ENCODE data around the gene TSSC4. TPM values are rescaled to one million over a fixed set of nuclear protein-coding genes. Genes with fewer than 3 reads are reported as not detected.

TSSC4 gene
- total RNA-seq, 1 experiment from 2014 or later = 128 TPM

DNA sequence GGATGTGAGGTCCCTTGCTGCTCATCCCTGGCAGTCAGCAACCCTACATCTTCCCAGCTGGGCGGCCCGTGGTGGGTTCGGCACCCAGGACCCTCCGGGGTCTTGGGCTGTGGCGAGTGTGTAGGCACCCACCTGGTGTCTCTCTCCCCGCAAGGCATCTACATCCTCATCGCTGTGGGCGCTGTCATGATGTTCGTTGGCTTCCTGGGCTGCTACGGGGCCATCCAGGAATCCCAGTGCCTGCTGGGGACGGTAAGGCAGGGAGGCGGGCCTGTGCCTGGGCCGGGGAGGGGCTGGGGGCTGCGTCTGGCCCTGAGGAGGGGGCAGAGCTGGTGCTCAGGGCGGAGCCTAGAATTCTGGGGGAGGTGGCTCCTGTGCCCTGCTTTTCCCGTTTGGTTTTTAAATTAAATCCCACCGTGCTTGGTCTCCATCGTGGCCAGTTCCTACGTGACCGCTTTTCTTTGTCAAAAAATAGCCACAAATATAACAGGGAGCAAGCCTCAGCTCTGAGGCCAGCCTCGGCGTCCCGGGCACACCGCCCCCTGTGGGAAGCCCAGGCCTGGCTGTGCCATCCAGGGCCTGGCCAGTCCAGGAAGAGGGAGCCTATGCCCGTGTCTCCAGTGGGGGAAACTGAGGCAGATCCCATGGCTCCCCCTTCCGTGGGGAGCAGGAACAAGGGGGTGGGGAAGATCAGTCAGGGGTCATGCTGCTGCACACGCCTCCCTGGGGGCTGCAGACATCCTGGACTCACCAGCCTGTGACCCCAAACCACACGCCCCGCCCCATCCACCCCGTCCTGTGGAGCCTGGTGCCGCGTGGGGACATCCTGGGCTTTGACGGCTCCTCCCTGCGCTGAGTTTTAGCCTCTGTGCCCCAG is 6.4 kb upstream of the TSSC4 start:
- H3K27ac ChIP-seq = no peak overlapping the region
- H3K27me3 ChIP-seq (replicated peaks) = no peaks in the 10 kb centered on the region
- H3K4me1 ChIP-seq (replicated peaks) = peaks cover 28% of the 10 kb centered on the region
- H3K4me3 ChIP-seq = no peak overlapping the region
- H3K9me3 ChIP-seq (replicated peaks) = no peaks in the 10 kb centered on the region
- H3K36me3 ChIP-seq = peaks cover 93% of the 10 kb centered on the region
- no peak for DNase-seq (ENCODE audit: low read depth in 1 of 2, low spot score in 2 of 2)

DNA sequence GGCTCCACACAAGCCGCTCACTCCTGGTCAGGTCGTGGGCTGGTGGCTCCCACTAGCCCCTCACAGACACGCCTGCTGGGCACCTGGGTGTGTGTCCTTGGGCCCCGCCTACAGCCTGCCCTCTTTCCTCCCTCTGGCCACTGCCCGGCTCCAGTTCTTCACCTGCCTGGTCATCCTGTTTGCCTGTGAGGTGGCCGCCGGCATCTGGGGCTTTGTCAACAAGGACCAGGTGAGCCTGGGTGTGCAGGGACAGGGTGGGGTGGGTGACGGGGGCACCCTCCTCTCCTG is 5.8 kb upstream of the TSSC4 start:
- no peaks in the 10 kb centered on the region for H3K9me3 ChIP-seq (replicated peaks)
- H3K36me3 ChIP-seq = peaks cover 93% of the 10 kb centered on the region
- peaks cover 29% of the 10 kb centered on the region for H3K4me1 ChIP-seq (replicated peaks)
- DNase-seq (ENCODE audit: low read depth in 1 of 2, low spot score in 2 of 2) = no peak
- H3K4me3 ChIP-seq = no peak overlapping the region
- H3K27me3 ChIP-seq (replicated peaks) = no peaks in the 10 kb centered on the region
- H3K27ac ChIP-seq = no peak overlapping the region

DNA sequence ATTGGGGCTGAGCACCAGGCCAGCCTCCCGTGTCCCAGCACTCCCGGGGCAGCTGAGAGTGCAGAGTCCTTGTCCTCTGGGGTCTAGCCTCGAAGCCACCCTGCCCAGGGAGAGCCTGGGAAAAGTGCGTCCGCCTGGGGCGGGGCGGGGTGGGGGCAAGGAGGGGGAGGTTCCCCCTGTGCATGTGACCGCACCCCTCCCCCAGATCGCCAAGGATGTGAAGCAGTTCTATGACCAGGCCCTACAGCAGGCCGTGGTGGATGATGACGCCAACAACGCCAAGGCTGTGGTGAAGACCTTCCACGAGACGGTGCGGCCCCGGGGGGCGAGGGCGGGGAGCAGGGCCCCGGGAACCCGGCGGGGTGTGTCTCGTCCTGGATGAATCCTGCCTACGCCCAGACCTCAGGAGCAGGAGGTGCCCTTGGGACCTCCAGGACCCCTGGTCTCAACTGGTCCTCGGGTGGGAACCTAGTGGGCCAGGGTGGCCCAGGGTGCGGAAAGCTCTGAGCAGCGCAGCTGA is 5.3 kb upstream of the TSSC4 start:
- Histone ChIP-seq H3K4me1 (replicated peaks) (peaks cover 27% of the 10 kb centered on the region), H3K36me3 (peaks cover 91% of the 10 kb centered on the region), H3K27ac (no peak overlapping the region)

DNA sequence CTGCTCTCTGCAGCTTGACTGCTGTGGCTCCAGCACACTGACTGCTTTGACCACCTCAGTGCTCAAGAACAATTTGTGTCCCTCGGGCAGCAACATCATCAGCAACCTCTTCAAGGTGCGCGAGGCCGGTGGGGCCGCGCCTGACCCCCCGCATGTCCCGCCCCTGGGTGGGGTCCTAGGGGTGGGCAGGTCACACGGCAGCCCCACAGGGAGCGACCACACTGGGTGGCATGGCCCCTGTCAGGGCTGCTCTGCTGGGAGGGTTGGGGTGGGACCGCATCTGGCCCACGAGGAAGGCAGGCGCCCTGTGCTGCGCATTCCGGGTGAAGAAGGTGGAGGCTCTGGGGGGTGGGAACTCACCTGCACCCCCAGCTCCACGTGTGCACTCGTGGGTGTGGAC is 4.7 kb upstream of the TSSC4 start:
- Histone ChIP-seq H3K4me1 (replicated peaks) (peaks cover 21% of the 10 kb centered on the region), H3K27me3 (replicated peaks) (no peaks in the 10 kb centered on the region), H3K36me3 (peaks cover 90% of the 10 kb centered on the region), H3K4me3 (no peak overlapping the region), H3K9me3 (replicated peaks) (no peaks in the 10 kb centered on the region), H3K27ac (no peak overlapping the region)
- no peak for DNase-seq (ENCODE audit: low read depth in 1 of 2, low spot score in 2 of 2)

More for the DNA sequence above, 5.3 kb upstream of the TSSC4 start:
- Histone ChIP-seq H3K9me3 (replicated peaks) (no peaks in the 10 kb centered on the region), H3K4me3 (no peak overlapping the region), H3K27me3 (replicated peaks) (no peaks in the 10 kb centered on the region)
- DNase-seq (ENCODE audit: low read depth in 1 of 2, low spot score in 2 of 2) = no peak

DNA sequence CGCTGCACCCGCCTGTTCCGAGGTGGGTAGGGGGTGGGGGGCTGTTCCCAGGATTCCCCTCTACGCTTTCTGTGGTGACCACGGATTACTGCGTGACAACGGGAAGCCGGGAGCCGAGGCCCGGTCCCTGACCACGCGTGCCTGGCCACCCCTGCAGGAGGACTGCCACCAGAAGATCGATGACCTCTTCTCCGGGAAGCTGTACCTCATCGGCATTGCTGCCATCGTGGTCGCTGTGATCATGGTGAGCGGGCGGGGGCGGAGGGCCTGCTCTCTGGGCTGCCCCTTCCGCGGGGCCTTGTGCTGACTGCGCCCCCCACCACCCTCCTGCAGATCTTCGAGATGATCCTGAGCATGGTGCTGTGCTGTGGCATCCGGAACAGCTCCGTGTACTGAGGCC is 4.1 kb upstream of the TSSC4 start:
- Histone ChIP-seq H3K27me3 (replicated peaks) (no peaks in the 10 kb centered on the region), H3K27ac (no peak overlapping the region), H3K9me3 (replicated peaks) (no peaks in the 10 kb centered on the region), H3K4me1 (replicated peaks) (peaks cover 17% of the 10 kb centered on the region), H3K36me3 (peaks cover 89% of the 10 kb centered on the region), H3K4me3 (no peak overlapping the region)
- no peak for DNase-seq (ENCODE audit: low read depth in 1 of 2, low spot score in 2 of 2)

DNA sequence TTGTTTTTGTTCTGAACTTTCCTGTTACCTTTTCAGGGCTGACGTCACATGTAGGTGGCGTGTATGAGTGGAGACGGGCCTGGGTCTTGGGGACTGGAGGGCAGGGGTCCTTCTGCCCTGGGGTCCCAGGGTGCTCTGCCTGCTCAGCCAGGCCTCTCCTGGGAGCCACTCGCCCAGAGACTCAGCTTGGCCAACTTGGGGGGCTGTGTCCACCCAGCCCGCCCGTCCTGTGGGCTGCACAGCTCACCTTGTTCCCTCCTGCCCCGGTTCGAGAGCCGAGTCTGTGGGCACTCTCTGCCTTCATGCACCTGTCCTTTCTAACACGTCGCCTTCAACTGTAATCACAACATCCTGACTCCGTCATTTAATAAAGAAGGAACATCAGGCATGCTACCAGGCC is 3.5 kb upstream of the TSSC4 start:
- Histone ChIP-seq H3K4me1 (replicated peaks) (peaks cover 22% of the 10 kb centered on the region), H3K27me3 (replicated peaks) (no peaks in the 10 kb centered on the region), H3K27ac (no peak overlapping the region), H3K9me3 (replicated peaks) (no peaks in the 10 kb centered on the region), H3K4me3 (no peak overlapping the region), H3K36me3 (peaks cover 89% of the 10 kb centered on the region)
- no peak for DNase-seq (ENCODE audit: low read depth in 1 of 2, low spot score in 2 of 2)

DNA sequence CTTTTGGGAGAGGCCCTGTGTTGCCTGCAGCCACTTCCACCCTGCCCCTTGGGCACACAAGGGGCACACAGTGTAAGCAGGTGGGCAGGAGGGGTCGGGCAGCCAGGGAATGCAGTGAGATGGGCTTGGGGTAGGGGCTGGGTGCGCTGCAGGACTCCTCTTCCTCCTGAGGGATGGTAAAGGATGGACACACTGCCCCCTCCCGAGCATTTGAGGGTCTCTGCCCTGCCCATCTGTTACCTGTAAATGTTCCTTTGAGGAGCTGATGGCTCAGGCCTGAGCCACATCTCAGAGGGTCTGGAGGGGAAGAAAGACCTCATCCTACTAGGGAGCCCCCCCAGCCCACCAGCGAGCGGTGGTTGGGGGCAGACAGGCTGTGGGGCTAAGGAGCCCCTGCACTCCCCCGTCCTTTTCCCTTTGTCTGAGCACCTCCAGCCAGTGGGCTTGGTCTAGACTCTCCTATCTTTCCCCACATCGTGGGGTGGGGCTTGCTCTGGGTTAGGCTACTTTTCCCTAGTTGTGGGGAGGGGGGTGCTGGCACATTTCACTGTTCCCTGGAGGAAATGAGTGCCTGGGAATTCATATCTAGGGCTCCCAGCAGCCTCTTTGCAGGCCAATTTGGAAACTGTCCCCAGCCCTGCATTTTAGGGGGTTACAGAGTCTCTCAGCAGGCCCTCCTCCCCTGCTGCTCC is 1.7 kb upstream of the TSSC4 start:
- DNase-seq (ENCODE audit: low read depth in 1 of 2, low spot score in 2 of 2) = no peak
- Histone ChIP-seq H3K9me3 (replicated peaks) (no peaks in the 10 kb centered on the region), H3K36me3 (peaks cover 89% of the 10 kb centered on the region), H3K27me3 (replicated peaks) (no peaks in the 10 kb centered on the region), H3K27ac (peak overlapping the region; percentile 93), H3K4me3 (peak overlapping the region; percentile 74), H3K4me1 (replicated peaks) (peaks cover 25% of the 10 kb centered on the region)

DNA sequence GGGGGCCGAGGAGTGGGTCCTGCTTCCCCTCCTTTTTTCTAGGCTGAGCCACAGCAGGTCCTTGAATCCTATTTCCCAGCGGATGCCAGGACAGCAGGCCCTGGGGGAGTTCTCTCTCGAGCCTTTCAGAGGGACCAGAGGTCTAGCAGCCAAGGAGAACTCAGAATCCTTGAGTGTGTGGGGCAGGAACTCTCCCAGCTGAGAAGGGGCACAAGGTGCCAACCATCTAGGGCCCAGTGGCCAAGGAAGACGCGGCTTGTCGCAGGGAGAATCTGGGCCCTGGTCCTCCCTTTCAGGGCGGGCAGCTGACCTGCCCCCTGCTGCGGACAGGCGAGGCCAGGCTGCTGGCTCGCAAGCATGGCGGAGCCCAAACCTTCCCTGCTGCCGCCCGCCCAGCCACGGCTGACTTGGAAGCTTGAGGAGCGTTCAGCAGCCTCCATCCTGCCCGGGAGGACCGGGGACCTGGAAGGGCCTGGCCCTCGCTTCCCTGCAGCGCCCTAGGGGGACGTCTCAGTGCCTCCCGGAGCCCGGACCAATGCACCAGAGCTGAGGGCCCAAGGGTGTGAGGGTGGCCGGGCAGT is 972 bp upstream of the TSSC4 start:
- peaks cover 25% of the 10 kb centered on the region for H3K4me1 ChIP-seq (replicated peaks)
- H3K36me3 ChIP-seq = peaks cover 89% of the 10 kb centered on the region
- no peaks in the 10 kb centered on the region for H3K9me3 ChIP-seq (replicated peaks)
- no peak for DNase-seq (ENCODE audit: low read depth in 1 of 2, low spot score in 2 of 2)
- peak overlapping the region; percentile 93 for H3K27ac ChIP-seq
- no peaks in the 10 kb centered on the region for H3K27me3 ChIP-seq (replicated peaks)
- peak overlapping the region; percentile 74 for H3K4me3 ChIP-seq

DNA sequence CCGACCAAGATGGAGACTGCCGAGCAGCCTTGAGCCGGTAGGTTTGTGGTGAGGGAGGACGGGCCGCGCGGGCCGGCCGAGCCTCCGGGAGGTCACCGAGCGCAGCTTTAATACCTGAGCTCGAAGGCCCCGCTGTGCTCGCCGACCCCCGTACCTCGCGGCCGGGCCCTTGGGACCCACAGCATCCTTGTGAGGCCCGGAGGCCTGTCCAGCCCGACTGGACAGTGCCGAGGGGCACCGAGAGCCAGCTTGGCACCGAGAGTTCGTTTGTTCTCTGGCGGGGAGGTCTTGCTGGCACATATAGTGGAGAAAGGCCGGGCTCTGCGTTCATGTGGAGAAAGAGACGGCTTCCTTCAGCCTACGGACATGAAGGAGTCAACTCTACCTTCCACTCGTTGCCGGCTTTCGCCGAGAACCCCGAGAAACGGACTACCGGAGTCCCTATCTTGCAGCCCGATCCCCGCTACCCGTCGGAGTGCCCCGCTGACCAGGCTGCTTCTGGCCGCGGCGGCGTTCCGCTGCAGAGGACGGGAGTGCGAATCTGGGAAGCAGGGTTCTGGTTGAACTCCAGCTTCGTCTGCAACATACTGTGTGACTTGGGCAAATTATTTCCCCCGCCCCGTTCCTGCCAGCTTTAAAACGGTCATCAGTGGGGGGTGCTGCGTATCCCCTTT is 349 bp downstream of the TSSC4 start:
- H3K27me3 ChIP-seq (replicated peaks) = no peaks in the 10 kb centered on the region
- no peaks in the 10 kb centered on the region for H3K9me3 ChIP-seq (replicated peaks)
- H3K4me3 ChIP-seq = peak overlapping the region; percentile 74
- peak overlapping the region; percentile 55 for H3K27ac ChIP-seq
- H3K36me3 ChIP-seq = peaks cover 90% of the 10 kb centered on the region
- no peak for DNase-seq (ENCODE audit: low read depth in 1 of 2, low spot score in 2 of 2)
- H3K4me1 ChIP-seq (replicated peaks) = peaks cover 25% of the 10 kb centered on the region

DNA sequence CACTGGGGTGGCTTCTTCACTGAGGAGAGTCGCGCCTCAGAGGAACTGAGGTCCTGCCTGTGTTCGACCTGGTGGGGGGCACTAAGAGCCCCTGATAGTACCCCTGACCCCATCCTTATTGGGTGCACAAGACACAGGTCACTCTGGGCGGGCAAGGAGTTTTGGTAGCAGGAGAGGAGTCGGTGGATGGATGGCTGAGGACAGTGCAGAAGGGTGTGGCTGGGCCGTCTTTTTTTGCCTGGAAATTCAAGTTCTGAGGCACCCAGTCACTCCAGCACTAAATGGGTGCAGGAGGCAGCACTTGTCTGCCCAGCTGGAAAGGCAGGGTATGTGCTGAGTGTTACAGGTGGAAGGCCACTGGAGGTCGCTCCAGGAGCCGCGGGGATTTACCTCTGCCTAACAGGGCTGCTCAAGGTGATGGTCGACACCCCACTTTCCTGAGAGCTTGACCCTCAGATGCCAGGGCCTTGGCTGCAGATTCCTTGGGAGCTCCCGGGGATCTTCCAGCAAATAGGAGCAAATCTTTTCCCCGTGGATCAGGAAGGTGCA is 960 bp downstream of the TSSC4 start:
- H3K36me3 ChIP-seq = peaks cover 84% of the 10 kb centered on the region

DNA sequence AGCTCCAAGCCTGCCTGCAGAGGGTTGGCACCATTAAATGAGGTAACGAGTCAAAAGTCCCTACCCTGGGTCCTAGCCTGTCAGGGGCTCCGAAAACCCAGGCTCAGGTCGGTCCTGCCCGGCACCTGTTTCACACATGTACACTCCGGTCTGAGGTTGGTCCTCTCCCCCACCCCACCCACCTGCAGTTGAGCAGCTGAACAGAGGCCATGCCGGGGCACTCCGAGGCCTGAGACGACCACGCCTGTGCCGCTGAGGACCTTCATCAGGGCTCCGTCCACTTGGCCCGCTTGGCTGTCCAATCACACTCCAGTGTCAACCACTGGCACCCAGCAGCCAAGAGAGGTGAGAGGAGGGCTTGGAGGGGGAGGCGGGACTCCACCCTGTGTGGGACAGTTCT is 1.6 kb downstream of the TSSC4 start:
- H3K27ac ChIP-seq = no peak overlapping the region
- peak overlapping the region; percentile 74; the same call in 1 of the 2 replicates for H3K4me3 ChIP-seq
- no peak for DNase-seq (ENCODE audit: low read depth in 1 of 2, low spot score in 2 of 2)
- no peaks in the 10 kb centered on the region for H3K27me3 ChIP-seq (replicated peaks)
- no peaks in the 10 kb centered on the region for H3K9me3 ChIP-seq (replicated peaks)
- peaks cover 78% of the 10 kb centered on the region for H3K36me3 ChIP-seq
- H3K4me1 ChIP-seq (replicated peaks) = peaks cover 25% of the 10 kb centered on the region

More for the DNA sequence above, 960 bp downstream of the TSSC4 start:
- H3K4me1 ChIP-seq (replicated peaks) = peaks cover 25% of the 10 kb centered on the region
- DNase-seq (ENCODE audit: low read depth in 1 of 2, low spot score in 2 of 2) = no peak
- H3K27me3 ChIP-seq (replicated peaks) = no peaks in the 10 kb centered on the region
- peak overlapping the region; percentile 74 for H3K4me3 ChIP-seq
- H3K27ac ChIP-seq = no peak overlapping the region
- no peaks in the 10 kb centered on the region for H3K9me3 ChIP-seq (replicated peaks)

DNA sequence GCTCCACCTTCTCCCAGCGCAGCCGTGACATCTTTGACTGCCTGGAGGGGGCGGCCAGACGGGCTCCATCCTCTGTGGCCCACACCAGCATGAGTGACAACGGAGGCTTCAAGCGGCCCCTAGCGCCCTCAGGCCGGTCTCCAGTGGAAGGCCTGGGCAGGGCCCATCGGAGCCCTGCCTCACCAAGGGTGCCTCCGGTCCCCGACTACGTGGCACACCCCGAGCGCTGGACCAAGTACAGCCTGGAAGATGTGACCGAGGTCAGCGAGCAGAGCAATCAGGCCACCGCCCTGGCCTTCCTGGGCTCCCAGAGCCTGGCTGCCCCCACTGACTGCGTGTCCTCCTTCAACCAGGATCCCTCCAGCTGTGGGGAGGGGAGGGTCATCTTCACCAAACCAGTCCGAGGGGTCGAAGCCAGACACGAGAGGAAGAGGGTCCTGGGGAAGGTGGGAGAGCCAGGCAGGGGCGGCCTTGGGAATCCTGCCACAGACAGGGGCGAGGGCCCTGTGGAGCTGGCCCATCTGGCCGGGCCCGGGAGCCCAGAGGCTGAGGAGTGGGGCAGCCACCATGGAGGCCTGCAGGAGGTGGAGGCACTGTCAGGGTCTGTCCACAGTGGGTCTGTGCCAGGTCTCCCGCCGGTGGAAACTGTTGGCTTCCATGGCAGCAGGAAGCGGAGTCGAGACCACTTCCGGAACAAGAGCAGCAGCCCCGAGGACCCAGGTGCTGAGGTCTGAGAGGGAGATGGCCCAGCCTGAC is 2.5 kb downstream of the TSSC4 start:
- no peaks in the 10 kb centered on the region for H3K27me3 ChIP-seq (replicated peaks)
- no peak overlapping the region for H3K4me3 ChIP-seq
- no peak for DNase-seq (ENCODE audit: low read depth in 1 of 2, low spot score in 2 of 2)
- no peaks in the 10 kb centered on the region for H3K9me3 ChIP-seq (replicated peaks)
- peaks cover 25% of the 10 kb centered on the region for H3K4me1 ChIP-seq (replicated peaks)
- peaks cover 71% of the 10 kb centered on the region for H3K36me3 ChIP-seq
- no peak overlapping the region for H3K27ac ChIP-seq

DNA sequence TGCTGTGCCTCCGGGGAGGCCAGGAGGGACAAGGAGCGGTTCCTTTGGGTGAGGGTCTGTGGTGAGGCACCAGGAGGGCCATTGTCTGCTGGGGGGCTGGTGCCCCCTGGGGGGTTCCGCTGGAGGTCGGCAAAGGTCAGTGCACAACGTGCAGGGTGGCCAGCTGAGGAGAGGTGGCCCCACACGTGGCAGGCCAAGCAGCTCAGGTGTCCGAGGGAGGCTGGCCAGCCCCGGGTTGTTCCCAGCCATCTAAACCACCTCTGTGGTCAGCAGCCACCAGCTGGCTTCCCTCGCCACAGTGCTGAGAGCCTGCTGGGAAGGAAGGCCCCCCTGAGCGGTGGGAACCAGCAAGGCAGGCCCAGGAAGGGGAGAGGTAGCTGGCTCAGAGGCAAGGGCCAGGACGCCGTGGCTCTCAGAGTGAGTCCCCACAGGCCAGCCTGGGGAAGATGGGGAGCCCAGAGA is 4.2 kb downstream of the TSSC4 start:
- H3K4me1 ChIP-seq (replicated peaks) = peaks cover 11% of the 10 kb centered on the region
- H3K27ac ChIP-seq = no peak overlapping the region
- H3K9me3 ChIP-seq (replicated peaks) = no peaks in the 10 kb centered on the region
- peaks cover 55% of the 10 kb centered on the region for H3K36me3 ChIP-seq
- DNase-seq (ENCODE audit: low read depth in 1 of 2, low spot score in 2 of 2) = no peak
- H3K4me3 ChIP-seq = no peak overlapping the region
- H3K27me3 ChIP-seq (replicated peaks) = no peaks in the 10 kb centered on the region; the same call in 1 of the 2 replicates
